Measurements from ENCODE around the gene SRRD. TPM values are rescaled to one million over a fixed set of nuclear protein-coding genes. Genes with fewer than 3 reads are reported as not detected.

The SRRD gene
- total and polyA plus RNA-seq, 2 of the 13 experiments (the other 11 are each of a cell fraction or from before 2014, with no cell fraction given) = 22.8 to 36.6 TPM

- TF ChIP-seq ZNF430 (CRISPR knock-in tag; IDR thresholded peaks at IDR 0.05) (peak; percentile 33; the same call in 1 of the 2 replicates), BCL6 (CRISPR knock-in tag; IDR thresholded peaks at IDR 0.05) (0 out of 2 replicates have a peak, but pooled peaks have one; percentile 8), CSRNP2 (CRISPR knock-in tag; conservative IDR thresholded peaks at IDR 0.05; ENCODE audit: low read depth) (no peak), YEATS4 (CRISPR knock-in tag; IDR thresholded peaks at IDR 0.05; ENCODE audit: borderline replicate concordance) (peak; percentile 41; the same call in 1 of the 2 replicates), HNF4G (IDR thresholded peaks at IDR 0.05; ENCODE audit: borderline replicate concordance, low read depth, low read length) (peak; percentile 38; the same call in 1 of the 2 replicates), HNF4G (CRISPR knock-in tag; IDR thresholded peaks at IDR 0.05; ENCODE audit: borderline replicate concordance, low read depth) (no peak), KDM5B (CRISPR knock-in tag; IDR thresholded peaks at IDR 0.05; ENCODE audit: borderline replicate concordance) (no peak), POLR2AphosphoS2 (IDR thresholded peaks at IDR 0.05; ENCODE audit: low read depth, low read length) (no peak), ZBTB43 (CRISPR knock-in tag; conservative IDR thresholded peaks at IDR 0.05) (no peak; the same call in 1 of the 2 replicates), PCBP1 (IDR thresholded peaks at IDR 0.05; ENCODE audit: borderline replicate concordance, low read depth, low read length) (no peak), ATRX (CRISPR knock-in tag; IDR thresholded peaks at IDR 0.05; ENCODE audit: borderline replicate concordance) (no peak), TEF (CRISPR knock-in tag; IDR thresholded peaks at IDR 0.05) (peak; percentile 45; the same call in 1 of the 2 replicates), ZNF782 (CRISPR knock-in tag; IDR thresholded peaks at IDR 0.05; ENCODE audit: borderline replicate concordance) (no peak), RBFOX2 (IDR thresholded peaks at IDR 0.05; ENCODE audit: low read depth, low read length) (peak; percentile 60; the same call in 1 of the 2 replicates), ZBTB44 (CRISPR knock-in tag; IDR thresholded peaks at IDR 0.05) (no peak), SOX13 (IDR thresholded peaks at IDR 0.05) (no peak), SOX13 (CRISPR knock-in tag; conservative IDR thresholded peaks at IDR 0.05 in 1 of 2, IDR thresholded peaks at IDR 0.05 in 1 of 2) (peak in 1 of 2 experiments; percentile 34; a peak in 1 of 4 replicates), KLF16 (CRISPR knock-in tag; IDR thresholded peaks at IDR 0.05) (no peak), KMT2A (CRISPR knock-in tag; IDR thresholded peaks at IDR 0.05) (peak; percentile 56; the same call in 1 of the 2 replicates), RAD21 (CRISPR knock-in tag; IDR thresholded peaks at IDR 0.05) (no peak), ELF3 (CRISPR knock-in tag; IDR thresholded peaks at IDR 0.05) (peak; percentile 28)
Observed at GRCh38 chr22:26479792-26480610, 3.7 kb upstream of the SRRD start (continued).
